ENCODE data around the gene CTBP2.
"Not testable (repeated sequence)": the region's sequence is repeated elsewhere in the genome, so short reads cannot be mapped to it uniquely, and the experiment has no call there.

The CTBP2 gene

DNA sequence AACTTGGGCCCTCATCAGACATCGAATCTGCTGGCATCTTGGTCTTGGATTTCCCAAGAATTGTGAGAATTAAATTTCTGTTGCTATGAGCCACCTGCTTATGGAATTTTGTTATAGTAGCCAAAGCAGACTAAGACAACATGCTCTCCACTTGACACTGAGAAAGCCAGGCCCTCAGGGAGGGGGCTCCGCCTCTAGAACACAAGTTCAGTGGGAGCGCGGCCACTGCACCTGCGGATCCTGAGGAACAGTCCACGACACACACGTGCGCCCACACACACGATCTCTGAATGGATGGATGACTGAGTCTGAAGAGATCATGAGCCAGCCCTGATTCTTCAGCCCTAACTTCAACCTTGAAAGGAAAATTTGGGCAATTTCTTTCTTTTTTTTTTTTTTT is 73.7 kb downstream of the CTBP2 start:
- DNase-seq (ENCODE audit: low spot score): no peak

DNA sequence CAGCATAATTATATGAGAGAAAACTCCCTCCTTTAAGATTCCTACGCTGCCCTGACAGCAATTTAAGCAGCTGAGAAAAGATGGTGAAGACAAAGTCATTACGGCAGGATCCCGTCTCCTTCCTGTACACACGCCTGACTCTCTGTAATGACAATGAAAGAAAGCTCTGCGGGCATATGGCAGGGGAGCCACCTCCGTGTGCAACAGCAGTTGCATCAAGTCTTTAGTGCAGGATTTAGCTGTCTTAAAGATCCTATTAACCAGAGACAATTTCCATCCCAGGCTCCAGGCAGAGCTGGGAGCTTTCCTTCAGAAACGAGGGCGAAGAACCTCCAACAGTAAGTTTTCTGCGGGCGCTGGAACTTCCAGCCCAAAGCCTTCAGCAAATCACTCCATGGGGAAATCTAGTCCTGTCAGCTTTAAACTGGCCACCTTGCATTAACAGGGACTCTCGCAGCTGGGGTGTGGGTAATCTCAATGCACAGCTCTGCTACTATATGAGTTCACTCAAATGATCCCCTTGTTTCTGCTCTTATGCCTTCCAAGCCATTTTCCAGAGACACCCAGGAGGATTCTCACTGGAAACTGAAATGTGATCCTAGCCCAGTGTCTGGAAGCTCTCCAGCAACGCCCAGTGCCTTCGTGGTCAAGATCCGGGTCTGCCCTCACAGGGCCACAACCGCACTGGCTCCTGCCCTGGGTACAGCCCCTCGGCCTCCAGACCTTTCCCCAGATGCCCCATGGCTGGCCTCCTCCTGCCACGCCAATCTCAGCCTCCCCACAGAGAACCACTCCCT is 74.9 kb downstream of the CTBP2 start:
- DNase-seq (ENCODE audit: low spot score): no peak

DNA sequence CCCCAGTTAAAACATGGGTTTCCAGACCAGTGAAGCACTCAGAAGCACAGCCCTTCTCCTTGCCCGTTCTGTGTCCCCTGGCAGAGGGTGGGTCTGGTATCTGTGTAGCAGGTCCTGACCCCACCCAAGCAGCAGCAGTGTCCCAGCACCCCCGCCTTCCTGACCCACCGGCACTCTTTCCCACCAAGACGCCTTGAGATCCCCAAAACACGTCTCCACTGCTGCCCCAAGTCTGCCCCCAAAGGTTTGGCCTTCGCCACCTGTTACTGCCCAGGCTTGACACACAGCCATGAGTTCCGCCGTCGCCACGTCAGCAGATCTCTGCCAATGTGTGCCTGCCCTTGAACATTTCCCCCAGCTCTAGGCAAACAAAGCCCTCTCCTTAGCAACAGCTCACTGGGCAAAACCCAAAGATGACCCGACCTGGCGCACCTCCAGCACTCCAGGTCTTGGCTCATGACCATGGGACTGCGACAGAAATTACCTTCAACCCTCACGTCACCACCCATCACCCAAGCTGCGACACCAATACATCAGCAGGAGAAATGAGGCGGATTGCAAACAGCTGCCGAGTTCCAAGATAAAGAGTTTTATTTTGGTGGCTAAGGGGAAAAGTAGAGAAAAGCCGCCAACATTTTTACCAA is 75.6 kb downstream of the CTBP2 start:
- no peak for DNase-seq (ENCODE audit: low spot score)

- peak; percentile 91 for DNase-seq (ENCODE audit: low spot score)
Measured at GRCh38 chr10:125084191-125084613, 76.2 kb downstream of the CTBP2 start.

GRCh38 chr10:125083576-125083920 is 76.8 kb downstream of the CTBP2 start:
- no peak for DNase-seq (ENCODE audit: low spot score)

DNA sequence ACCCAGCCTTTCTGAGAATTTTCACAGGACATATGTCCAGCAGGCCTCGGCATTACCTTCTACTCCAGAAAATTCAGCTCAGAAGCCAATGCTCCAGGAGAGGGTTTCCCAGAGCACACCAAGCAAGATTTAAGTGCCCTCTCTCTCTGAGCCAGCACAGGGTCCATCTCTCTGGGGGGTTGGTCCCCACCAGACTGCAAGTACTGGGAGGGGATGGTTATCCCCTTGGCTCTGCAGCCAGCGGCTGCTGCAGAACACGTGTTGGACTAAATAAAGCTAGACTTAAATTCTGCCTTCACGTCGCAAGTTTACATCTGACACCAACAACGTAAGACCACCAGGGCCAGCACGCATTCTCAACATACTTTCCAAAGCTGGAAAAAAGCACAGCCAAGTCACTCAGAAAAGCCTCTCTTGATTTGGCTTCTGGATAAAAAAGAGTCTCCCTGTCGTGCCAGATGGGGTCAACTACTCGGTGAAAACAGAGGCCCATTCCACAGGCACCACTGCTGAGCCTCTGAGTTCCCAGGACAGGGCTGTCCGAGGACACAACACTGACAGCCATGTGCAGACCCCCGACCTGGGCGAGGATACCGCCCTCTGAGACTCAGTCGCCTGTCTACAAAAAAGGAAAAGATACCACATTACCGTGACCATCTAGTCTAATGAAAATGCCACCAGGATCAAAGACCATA is 77.3 kb downstream of the CTBP2 start:
- no peak for DNase-seq (ENCODE audit: low spot score)

DNA sequence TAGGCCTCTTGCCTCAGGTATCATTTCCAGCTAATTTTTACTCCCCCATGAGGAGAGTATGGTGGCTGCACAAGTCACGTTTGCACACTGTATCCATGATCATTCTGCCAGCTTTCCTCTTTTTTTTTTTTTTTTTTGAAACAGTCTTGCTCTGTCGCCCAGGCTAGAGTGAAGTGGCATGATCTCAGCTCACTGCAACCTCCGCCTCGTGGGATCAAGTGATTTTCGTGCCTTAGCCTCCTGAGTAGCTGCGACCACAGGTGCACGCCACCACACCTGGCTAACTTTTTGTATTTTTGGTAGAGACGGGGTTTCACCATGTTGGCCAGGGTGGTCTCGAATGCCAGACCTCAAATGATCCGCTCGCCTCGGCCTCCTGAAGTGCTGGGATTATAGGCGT is 77.9 kb downstream of the CTBP2 start:
- DNase-seq (ENCODE audit: low spot score): not testable (repeated sequence)

DNA sequence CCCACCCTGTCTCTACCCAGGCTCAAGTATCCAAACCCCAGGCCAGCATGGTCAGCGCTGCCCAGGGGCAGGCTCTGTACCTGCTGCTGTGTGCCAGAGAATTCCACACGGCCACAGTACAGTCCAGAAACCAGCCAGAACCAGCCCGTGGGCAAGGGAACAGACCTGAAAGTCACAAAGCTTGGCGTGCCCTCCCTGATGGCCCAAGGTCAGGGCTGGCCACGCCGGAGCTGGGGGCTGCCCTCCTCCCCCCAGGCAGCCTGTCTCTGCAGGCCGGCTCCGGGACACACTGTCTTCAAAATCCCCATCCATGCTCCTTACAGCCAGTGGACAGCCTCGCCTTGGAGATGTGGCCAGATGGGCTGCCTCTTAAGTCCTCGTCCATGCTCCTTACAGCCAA is 78.4 kb downstream of the CTBP2 start:
- no peak for DNase-seq (ENCODE audit: low spot score)

GRCh38 chr10:125080984-125081383 is 79.4 kb downstream of the CTBP2 start:
- no peak for DNase-seq (ENCODE audit: low spot score)

- DNase-seq (ENCODE audit: low spot score): no peak
Measured at GRCh38 chr10:125080296-125080695, 80.1 kb downstream of the CTBP2 start.

- no peak for DNase-seq (ENCODE audit: low spot score)
Measured at GRCh38 chr10:125079091-125079600, 81.2 kb downstream of the CTBP2 start.

- DNase-seq (ENCODE audit: low spot score): peak; percentile 94
Measured at GRCh38 chr10:125076891-125077541, 83.3 kb downstream of the CTBP2 start.

- no peak for DNase-seq (ENCODE audit: low spot score)
Measured at GRCh38 chr10:125076121-125076825, 84.1 kb downstream of the CTBP2 start.

DNA sequence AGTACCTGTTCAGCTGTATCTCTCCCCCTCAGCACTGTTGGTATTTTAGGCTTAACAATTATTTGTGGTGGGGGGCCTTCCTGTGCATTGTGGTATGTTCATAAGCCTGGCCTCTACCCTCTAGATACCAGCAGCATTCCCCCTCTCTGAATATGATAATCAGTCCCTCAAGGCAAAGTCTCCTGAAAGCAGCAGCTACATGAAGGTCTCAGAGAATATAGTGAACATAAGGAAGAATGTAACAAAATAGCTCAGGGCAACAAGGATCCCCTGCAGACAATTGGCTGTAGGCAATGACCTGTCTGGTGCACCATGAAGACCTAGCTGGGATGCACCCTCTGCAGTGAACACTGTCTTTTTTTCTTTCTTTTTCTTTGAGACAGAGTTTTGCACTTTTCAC is 86.4 kb downstream of the CTBP2 start:
- DNase-seq (ENCODE audit: low spot score): no peak

- no peak for DNase-seq (ENCODE audit: low spot score)
Measured at GRCh38 chr10:125072794-125073193, 87.6 kb downstream of the CTBP2 start.

DNA sequence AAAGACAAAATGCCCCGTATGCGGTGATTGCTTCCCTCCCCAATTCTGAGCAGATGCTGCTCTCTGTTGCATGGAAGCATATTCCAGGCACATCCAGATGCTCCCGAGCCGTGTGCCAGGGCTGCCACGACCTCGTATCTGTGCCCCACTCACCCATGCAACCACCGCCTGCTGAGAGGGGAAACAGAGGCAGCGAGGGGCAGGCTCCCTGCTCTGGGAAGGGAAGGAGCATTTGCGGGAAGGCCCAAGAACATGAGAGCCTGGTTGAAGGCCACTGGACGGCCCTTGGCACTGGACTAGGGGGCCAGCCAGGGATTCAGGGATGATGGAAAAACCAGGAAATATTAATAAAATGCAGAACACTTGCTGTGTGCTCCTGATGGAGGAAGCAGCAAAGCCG is 89.4 kb downstream of the CTBP2 start:
- no peak for DNase-seq (ENCODE audit: low spot score)

- no peak for DNase-seq (ENCODE audit: low spot score)
Measured at GRCh38 chr10:125068406-125068805, 92.0 kb downstream of the CTBP2 start.

GRCh38 chr10:125067764-125068163 is 92.6 kb downstream of the CTBP2 start:
- DNase-seq (ENCODE audit: low spot score): no peak

GRCh38 chr10:125066764-125067450 is 93.5 kb downstream of the CTBP2 start:
- no peak for DNase-seq (ENCODE audit: low spot score)

DNA sequence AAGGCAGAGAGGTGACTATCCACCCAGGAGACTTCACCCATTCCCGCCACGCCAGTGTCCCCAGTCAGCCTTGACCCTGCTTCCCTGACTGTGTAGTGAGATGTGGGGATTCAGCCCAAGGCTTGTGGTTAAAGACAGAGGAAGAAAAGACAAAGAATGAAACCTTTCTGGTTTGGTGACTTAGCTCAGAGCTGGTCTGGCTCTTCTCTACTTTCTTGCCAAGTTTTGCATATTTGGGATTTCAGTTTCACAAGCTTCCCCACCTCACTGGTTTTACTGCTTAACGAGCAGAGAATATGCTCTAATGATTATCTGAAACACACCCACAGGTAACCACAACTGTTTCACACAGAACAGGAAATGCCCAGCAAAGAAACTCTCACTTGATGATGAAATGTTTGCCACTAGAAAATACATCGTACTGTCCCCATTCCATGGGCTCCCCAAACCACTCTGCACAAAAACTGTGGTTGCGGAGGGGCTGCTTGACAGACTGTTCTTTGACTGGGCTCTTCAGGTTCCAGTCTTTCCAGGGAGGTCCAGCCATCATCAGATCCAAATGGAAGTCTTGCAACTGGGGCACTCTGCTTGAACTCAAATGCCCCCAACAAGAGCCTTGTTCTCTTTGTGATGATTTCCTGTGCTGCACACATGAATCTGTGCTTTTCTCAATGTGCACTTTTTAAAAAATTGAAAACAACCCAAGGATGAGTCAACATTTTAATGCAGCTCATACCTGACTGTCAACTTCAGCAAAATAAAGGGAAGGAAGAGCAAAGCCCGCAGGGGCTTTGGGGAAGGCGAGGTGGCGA is 95.5 kb downstream of the CTBP2 start:
- DNase-seq (ENCODE audit: low spot score): no peak
